H9 (cell line): ENCODE data around the gene SIK2. TPM values are rescaled to one million over a fixed set of nuclear protein-coding genes. Genes with fewer than 3 reads are reported as not detected.

Source experiments
- DNase-seq: peaks from one replicate; pipeline ENCODE4 v3.0.0-alpha.2; 2017
- H2AFZ ChIP-seq: one replicate; pipeline ENCODE4 v1.6.1; 2013; ENCODE audit warnings: mild to moderate bottlenecking, low read length, control low read depth, moderate library complexity
- H2AK5ac ChIP-seq: 2 replicates; pipeline ENCODE4 v1.6.1; 2013; ENCODE audit warnings: low read length, control low read depth, mixed read lengths; ENCODE audit not compliant: insufficient read length
- H2BK120ac ChIP-seq: one replicate; pipeline ENCODE4 v1.6.1; 2013; ENCODE audit warnings: low read depth, mild to moderate bottlenecking, low read length, control low read depth, inconsistent platforms; ENCODE audit not compliant: poor library complexity, severe bottlenecking
- H2BK12ac ChIP-seq: 2 replicates; pipeline ENCODE4 v1.6.1; 2013; ENCODE audit warnings: low read length, control low read depth, mixed read lengths, low read depth; ENCODE audit not compliant: insufficient read length
- H2BK15ac ChIP-seq: 2 replicates; pipeline ENCODE4 v1.6.1; 2013; ENCODE audit warnings: low read depth, low read length, control low read depth
- H2BK20ac ChIP-seq: one replicate; pipeline ENCODE4 v1.6.1; 2013; ENCODE audit warnings: low read depth, mild to moderate bottlenecking, low read length, control low read depth, inconsistent platforms; ENCODE audit not compliant: poor library complexity, severe bottlenecking
- H2BK5ac ChIP-seq: 2 replicates; pipeline ENCODE4 v1.6.1; 2013; ENCODE audit warnings: low read length, control low read depth, mixed read lengths; ENCODE audit not compliant: insufficient read length
- H3K14ac ChIP-seq: 2 replicates; pipeline ENCODE4 v1.6.1; 2013; ENCODE audit warnings: low read length, control low read depth; ENCODE audit not compliant: insufficient read depth
- H3K18ac ChIP-seq: 2 replicates; pipeline ENCODE4 v1.6.1; 2013; ENCODE audit warnings: low read depth, mild to moderate bottlenecking, mixed read lengths, low read length, control low read depth; ENCODE audit not compliant: insufficient read length
- H3K23ac ChIP-seq: 2 replicates; pipeline ENCODE4 v1.6.1; 2013; ENCODE audit warnings: low read length, control low read depth, mixed read lengths, low read depth; ENCODE audit not compliant: insufficient read length
- H3K23me2 ChIP-seq: 2 replicates; pipeline ENCODE4 v1.6.1; 2013; ENCODE audit warnings: low read depth, mild to moderate bottlenecking, mixed read lengths, low read length, control low read depth; ENCODE audit not compliant: insufficient read length, poor library complexity, severe bottlenecking
- H3K27ac ChIP-seq: 2 replicates; pipeline ENCODE4 v1.5.1; 2013; ENCODE audit warnings: low read length, control low read depth, mixed read lengths, low read depth; ENCODE audit not compliant: insufficient read length
- H3K27me3 ChIP-seq: 2 replicates; pipeline ENCODE4 v1.6.1; 2013; ENCODE audit warnings: low read length, control low read depth, inconsistent platforms; ENCODE audit not compliant: insufficient read depth
- H3K4ac ChIP-seq: 2 replicates; pipeline ENCODE4 v1.6.1; 2013; ENCODE audit warnings: low read depth, mild to moderate bottlenecking, control low read depth, inconsistent platforms, low read length, moderate library complexity
- H3K4me1 ChIP-seq: 2 replicates; pipeline ENCODE4 v1.6.1; 2013; ENCODE audit warnings: low read length, control low read depth, inconsistent platforms; ENCODE audit not compliant: insufficient read depth
- H3K4me2 ChIP-seq: 2 replicates; pipeline ENCODE4 v1.6.1; 2013; ENCODE audit warnings: low read length, control low read depth, mixed read lengths; ENCODE audit not compliant: insufficient read length, insufficient read depth
- H3K56ac ChIP-seq: 2 replicates; pipeline ENCODE4 v1.6.1; 2013; ENCODE audit warnings: low read depth, mild to moderate bottlenecking, mixed read lengths, low read length, control low read depth; ENCODE audit not compliant: insufficient read length
- H3K79me1 ChIP-seq: 2 replicates; pipeline ENCODE4 v1.6.1; 2013; ENCODE audit warnings: low read depth, mild to moderate bottlenecking, moderate library complexity, low read length, control low read depth, inconsistent platforms; ENCODE audit not compliant: insufficient read depth, poor library complexity, severe bottlenecking
- H3K79me2 ChIP-seq: 2 replicates; pipeline ENCODE4 v1.6.1; 2013; ENCODE audit warnings: low read length, control low read depth, inconsistent platforms; ENCODE audit not compliant: insufficient read depth
- H3K9ac ChIP-seq: 2 replicates; pipeline ENCODE4 v1.6.1; 2013; ENCODE audit warnings: low read length, control low read depth, mixed read lengths; ENCODE audit not compliant: insufficient read length; ENCODE audit errors: extremely low read depth
- H3K9me3 ChIP-seq: one replicate; pipeline ENCODE4 v1.6.1; 2013; ENCODE audit warnings: low read depth, low read length, inconsistent platforms; ENCODE audit not compliant: control insufficient read depth
- H3T11ph ChIP-seq: one replicate; pipeline ENCODE4 v1.6.1; 2013; ENCODE audit warnings: mild to moderate bottlenecking, low read length, control low read depth, inconsistent platforms
- H4K20me1 ChIP-seq: one replicate; pipeline ENCODE4 v1.6.1; 2013; ENCODE audit not compliant: control insufficient read depth, insufficient read length, insufficient read depth
- H4K5ac ChIP-seq: 2 replicates; pipeline ENCODE4 v1.6.1; 2013; ENCODE audit warnings: low read depth, mild to moderate bottlenecking, mixed read lengths, low read length, control low read depth; ENCODE audit not compliant: insufficient read length
- H4K8ac ChIP-seq: replicated peaks from 2 replicates; pipeline ENCODE4 v1.6.1; 2013; ENCODE audit warnings: low read length, control low read depth, mixed read lengths, low read depth; ENCODE audit not compliant: insufficient read length
- H4K91ac ChIP-seq: 2 replicates; pipeline ENCODE4 v1.6.1; 2013; ENCODE audit warnings: low read depth, mild to moderate bottlenecking, moderate library complexity, mixed read lengths, low read length, control low read depth; ENCODE audit not compliant: insufficient read length
- H3K27ac Mint-ChIP-seq, 3 experiments: 2 replicates in 2 of 3; 3 replicates in 1 of 3; pipeline ENCODE4 v1.8.0; 2020 to 2021; ENCODE audit warnings: mixed read lengths in 3 of 3, mild to moderate bottlenecking in 1 of 3, moderate library complexity in 1 of 3
- H3K27me3 Mint-ChIP-seq: 2 replicates; pipeline ENCODE4 v1.8.0; 2021; ENCODE audit warnings: low read depth, mild to moderate bottlenecking, moderate library complexity, mixed read lengths
- H3K36me3 Mint-ChIP-seq, 3 experiments: 2 replicates in 2 of 3; 3 replicates in 1 of 3; pipeline ENCODE4 v1.8.0; 2020 to 2021; ENCODE audit warnings: low read depth in 3 of 3, mixed read lengths in 3 of 3; ENCODE audit not compliant: insufficient read depth in 1 of 3
- H3K4me1 Mint-ChIP-seq, 2 experiments: 2 replicates each; pipeline ENCODE4 v1.8.0; 2020; ENCODE audit warnings: mixed read lengths in 2 of 2
- H3K4me3 Mint-ChIP-seq, 2 experiments: 2 replicates in 1 of 2; 3 replicates in 1 of 2; pipeline ENCODE4 v1.8.0; 2020 to 2021; ENCODE audit warnings: mild to moderate bottlenecking in 2 of 2, mixed read lengths in 2 of 2, moderate library complexity in 1 of 2
- H3K9me3 Mint-ChIP-seq, 2 experiments: 2 replicates in 1 of 2; 3 replicates in 1 of 2; pipeline ENCODE4 v1.8.0; 2020; ENCODE audit warnings: mild to moderate bottlenecking in 2 of 2, mixed read lengths in 2 of 2, moderate library complexity in 1 of 2
- total RNA-seq: library from RNA; stranded (reverse); gene quantifications from 2 replicates; pipeline ENCODE4 v1.2.1, GENCODE V29; 2021
- TF ChIP-seq, protein P1 (sequence below): fragments of 200-600 bp; sonication (generic); conservative IDR thresholded peaks from 3 replicates; pipeline ENCODE4 v1.8.0; 2021; ENCODE audit warnings: antibody characterized with exemption, mild to moderate bottlenecking

Gene SIK2
- total RNA-seq, 1 experiment from 2014 or later: 7.5 TPM

DNA sequence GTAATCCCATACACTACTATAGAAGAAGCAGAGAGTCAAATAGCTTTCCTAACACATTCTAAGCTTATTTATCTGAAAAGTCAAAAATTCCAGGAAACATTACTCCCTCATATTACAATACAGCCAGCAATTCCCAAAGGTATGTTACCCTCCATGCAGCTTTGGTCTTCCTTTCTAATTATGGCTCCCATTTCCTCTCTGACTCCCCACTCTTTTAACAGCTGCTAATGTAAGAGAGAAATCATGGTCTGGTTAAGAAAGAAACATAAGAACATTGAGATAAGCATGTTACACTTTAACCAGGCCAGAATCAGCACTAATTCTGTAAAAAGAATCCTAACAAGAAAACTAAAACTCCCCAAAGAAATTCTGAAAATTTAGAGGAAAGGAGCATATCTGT, 157.1 kb downstream of the SIK2 start:
- Histone ChIP-seq H3K9ac (no peak overlapping the region), H3K56ac (no peak overlapping the region), H3T11ph (no peak overlapping the region), H3K79me2 (0 out of 2 replicates have a peak, but pooled peaks cover 2% of the 10 kb centered on the region), H3K23me2 (no peaks in the 10 kb centered on the region), H3K27me3 (no peaks in the 10 kb centered on the region), H2AK5ac (no peak overlapping the region), H4K5ac (no peak overlapping the region), H2BK5ac (no peak overlapping the region), H2AFZ (no peak overlapping the region), H3K4me1 (no peaks in the 10 kb centered on the region), H3K9me3 (no peaks in the 10 kb centered on the region), H3K27ac (no peak overlapping the region), H3K4ac (no peak overlapping the region), H2BK15ac (no peak overlapping the region), H3K14ac (no peak overlapping the region), H3K79me1 (peaks cover 3% of the 10 kb centered on the region), H4K8ac (no peak overlapping the region), H2BK20ac (no peak overlapping the region), H4K91ac (no peak overlapping the region), H2BK120ac (no peak overlapping the region), H3K18ac (no peak overlapping the region), H2BK12ac (no peak overlapping the region), H4K20me1 (no peaks in the 10 kb centered on the region), H3K4me2 (no peak overlapping the region), H3K23ac (no peak overlapping the region)
- no peak overlapping the region for H3K27ac Mint-ChIP-seq
- H3K27me3 Mint-ChIP-seq: no peaks in the 10 kb centered on the region
- H3K36me3 Mint-ChIP-seq: peaks cover 49 to 87% (median 84%) of the 10 kb centered on the region in 3 experiments
- no peaks in the 10 kb centered on the region for H3K9me3 Mint-ChIP-seq
- no peak overlapping the region for H3K4me3 Mint-ChIP-seq
- peaks cover 8 to 13% of the 10 kb centered on the region in 2 experiments for H3K4me1 Mint-ChIP-seq
- no peak for DNase-seq
- TF ChIP-seq, protein P1, sequence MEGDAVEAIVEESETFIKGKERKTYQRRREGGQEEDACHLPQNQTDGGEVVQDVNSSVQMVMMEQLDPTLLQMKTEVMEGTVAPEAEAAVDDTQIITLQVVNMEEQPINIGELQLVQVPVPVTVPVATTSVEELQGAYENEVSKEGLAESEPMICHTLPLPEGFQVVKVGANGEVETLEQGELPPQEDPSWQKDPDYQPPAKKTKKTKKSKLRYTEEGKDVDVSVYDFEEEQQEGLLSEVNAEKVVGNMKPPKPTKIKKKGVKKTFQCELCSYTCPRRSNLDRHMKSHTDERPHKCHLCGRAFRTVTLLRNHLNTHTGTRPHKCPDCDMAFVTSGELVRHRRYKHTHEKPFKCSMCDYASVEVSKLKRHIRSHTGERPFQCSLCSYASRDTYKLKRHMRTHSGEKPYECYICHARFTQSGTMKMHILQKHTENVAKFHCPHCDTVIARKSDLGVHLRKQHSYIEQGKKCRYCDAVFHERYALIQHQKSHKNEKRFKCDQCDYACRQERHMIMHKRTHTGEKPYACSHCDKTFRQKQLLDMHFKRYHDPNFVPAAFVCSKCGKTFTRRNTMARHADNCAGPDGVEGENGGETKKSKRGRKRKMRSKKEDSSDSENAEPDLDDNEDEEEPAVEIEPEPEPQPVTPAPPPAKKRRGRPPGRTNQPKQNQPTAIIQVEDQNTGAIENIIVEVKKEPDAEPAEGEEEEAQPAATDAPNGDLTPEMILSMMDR: no peak
